ENCODE data around the gene NUP58. TPM values are rescaled to one million over a fixed set of nuclear protein-coding genes. Genes with fewer than 3 reads are reported as not detected.
"Not testable (repeated sequence)": the region's sequence is repeated elsewhere in the genome, so short reads cannot be mapped to it uniquely, and the experiment has no call there.

The NUP58 gene
- total RNA-seq, 2 donors from 2014 or later, result 96.6 to 102 TPM

- peak within 1 kb of the TSS; percentile 98 to 99 for H3K4me3 Mint-ChIP-seq
Observed at GRCh38 chr13:25286969-25287961, 14.2 kb upstream of the NUP58 start, which contains the start of gene MTMR6. MTMR6 (minus strand) TSS chr13:25287488; CDS start chr13:25287247, 241 bp downstream.

DNA sequence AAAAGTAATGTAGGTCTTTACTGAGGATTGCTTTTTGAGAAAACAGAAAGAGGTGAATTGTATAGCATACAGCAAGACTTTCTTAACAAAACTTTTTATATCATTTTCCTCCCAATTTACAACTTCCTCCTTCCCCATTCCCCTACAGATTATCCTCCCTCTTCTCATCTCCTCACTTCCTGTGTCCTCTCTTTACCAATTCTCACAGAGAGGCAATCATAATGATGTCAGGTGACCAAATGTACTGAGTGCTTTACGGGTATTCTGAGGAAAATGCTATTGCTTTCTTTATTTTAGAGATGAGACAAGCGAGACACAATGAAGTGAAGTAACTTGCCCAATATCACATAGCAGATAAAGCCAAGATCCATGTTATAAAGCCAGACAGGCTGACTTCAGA lies 12.5 kb upstream of the NUP58 start:
- H3K4me3 Mint-ChIP-seq, result peak overlapping the region in 1 of 2 donors; percentile 39

More at GRCh38 chr13:25286969-25287961, 14.2 kb upstream of the NUP58 start, which contains the start of gene MTMR6:
- Mint-ChIP-seq H3K9me3 (no peaks in the 10 kb centered on the region), H3K27me3 (ENCODE audit: low read depth) (peaks cover 20% of the 10 kb centered on the region), H3K27ac (peak within 1 kb of the TSS; percentile 98), H3K4me1 (ENCODE audit: low read depth) (peaks cover 42% of the 10 kb centered on the region), H3K36me3 (ENCODE audit: insufficient read depth in 2 of 2) (peaks cover 3 to 4% of the 10 kb centered on the region in 2 donors)
- DNase-seq (peak; percentile 93 to 97), ATAC-seq (replicated peaks in 1 of 2) (peak; percentile 96 to 97)

DNA sequence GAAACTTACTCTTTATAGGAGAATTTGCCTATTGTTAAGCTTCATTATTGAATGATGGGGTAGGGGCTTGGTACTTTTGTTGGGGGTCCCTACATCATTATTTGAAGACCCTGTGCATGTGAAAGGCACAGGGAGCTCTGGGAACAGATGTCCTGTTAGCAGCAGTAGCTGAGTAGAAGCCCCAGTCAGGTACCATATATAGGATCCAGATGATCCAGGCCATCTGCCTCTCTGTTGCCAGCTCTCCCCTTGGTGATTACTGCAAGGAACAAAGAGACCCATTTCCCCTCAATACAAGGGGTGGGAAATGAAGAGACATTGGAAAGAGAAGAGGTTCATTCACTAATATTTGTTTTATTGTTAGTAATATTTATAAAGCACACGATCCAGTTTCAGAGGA lies 9.7 kb upstream of the NUP58 start:
- DNase-seq (no peak), ATAC-seq (replicated peaks in 1 of 2) (no peak)
- Mint-ChIP-seq H3K4me3 (no peak overlapping the region), H3K36me3 (ENCODE audit: insufficient read depth in 2 of 2) (no peaks in the 10 kb centered on the region), H3K27me3 (ENCODE audit: low read depth) (peaks cover 23% of the 10 kb centered on the region), H3K9me3 (no peaks in the 10 kb centered on the region), H3K27ac (no peak overlapping the region), H3K4me1 (ENCODE audit: low read depth) (peaks cover 6% of the 10 kb centered on the region)

More for the DNA sequence above, 12.5 kb upstream of the NUP58 start:
- no peak for DNase-seq
- peaks cover 20% of the 10 kb centered on the region for H3K27me3 Mint-ChIP-seq (ENCODE audit: low read depth)
- peaks cover 3 to 4% of the 10 kb centered on the region in 2 donors for H3K36me3 Mint-ChIP-seq (ENCODE audit: insufficient read depth in 2 of 2)
- H3K27ac Mint-ChIP-seq, result no peak overlapping the region
- H3K4me1 Mint-ChIP-seq (ENCODE audit: low read depth), result peaks cover 25% of the 10 kb centered on the region
- ATAC-seq (replicated peaks in 1 of 2), result no peak
- no peaks in the 10 kb centered on the region for H3K9me3 Mint-ChIP-seq

- Mint-ChIP-seq H3K4me1 (ENCODE audit: low read depth) (peaks cover 6% of the 10 kb centered on the region), H3K27ac (no peak overlapping the region), H3K27me3 (ENCODE audit: low read depth) (peaks cover 25% of the 10 kb centered on the region), H3K4me3 (no peak overlapping the region), H3K9me3 (no peaks in the 10 kb centered on the region), H3K36me3 (ENCODE audit: insufficient read depth in 2 of 2) (no peaks in the 10 kb centered on the region)
- ATAC-seq (replicated peaks in 1 of 2) (peak in 1 of 2 donors; percentile 22), DNase-seq (no peak)
Observed at GRCh38 chr13:25292301-25292700, 9.1 kb upstream of the NUP58 start.

- ATAC-seq (replicated peaks in 1 of 2), result no peak
- no peak for DNase-seq
- H3K9me3 Mint-ChIP-seq, result no peaks in the 10 kb centered on the region
- H3K4me1 Mint-ChIP-seq (ENCODE audit: low read depth), result peaks cover 6% of the 10 kb centered on the region
- no peaks in the 10 kb centered on the region for H3K36me3 Mint-ChIP-seq (ENCODE audit: insufficient read depth in 2 of 2)
- peaks cover 11% of the 10 kb centered on the region for H3K27me3 Mint-ChIP-seq (ENCODE audit: low read depth)
- H3K4me3 Mint-ChIP-seq, result no peak overlapping the region
- no peak overlapping the region for H3K27ac Mint-ChIP-seq
Observed at GRCh38 chr13:25295228-25295627, 6.2 kb upstream of the NUP58 start.

GRCh38 chr13:25295701-25296100 lies 5.7 kb upstream of the NUP58 start:
- ATAC-seq (replicated peaks in 1 of 2) (no peak), DNase-seq (no peak)
- H3K4me3 Mint-ChIP-seq, result no peak overlapping the region
- no peak overlapping the region for H3K27ac Mint-ChIP-seq
- H3K27me3 Mint-ChIP-seq (ENCODE audit: low read depth), result peaks cover 11% of the 10 kb centered on the region
- no peaks in the 10 kb centered on the region for H3K36me3 Mint-ChIP-seq (ENCODE audit: insufficient read depth in 2 of 2)
- H3K9me3 Mint-ChIP-seq, result no peaks in the 10 kb centered on the region
- H3K4me1 Mint-ChIP-seq (ENCODE audit: low read depth), result peaks cover 6% of the 10 kb centered on the region

DNA sequence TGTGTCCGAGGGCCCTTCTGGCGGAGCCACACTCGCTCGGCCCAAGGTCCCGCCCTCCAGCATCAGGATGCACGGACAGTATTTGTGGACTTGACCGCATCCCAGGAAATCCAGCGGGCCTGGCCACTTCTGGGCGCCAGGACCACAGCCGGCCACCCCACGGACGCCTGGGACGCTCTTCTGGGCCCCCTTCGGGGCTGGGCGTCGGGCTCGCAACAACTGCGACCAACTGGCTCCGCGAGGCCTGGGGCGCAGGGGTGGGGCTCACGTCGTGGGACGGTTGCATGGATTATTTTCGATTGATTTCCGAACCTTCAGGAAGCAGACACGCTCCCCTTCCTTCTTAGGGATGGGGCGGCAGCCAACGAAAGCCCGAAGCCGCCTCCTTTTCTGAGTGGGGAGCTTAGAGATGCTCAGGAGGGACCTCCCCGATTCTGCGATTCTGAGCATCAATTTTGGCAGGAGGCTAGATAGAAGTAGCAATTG lies 521 bp upstream of the NUP58 start:
- Mint-ChIP-seq H3K27me3 (ENCODE audit: low read depth) (peaks cover 5% of the 10 kb centered on the region), H3K4me3 (peak overlapping the region; percentile 92 to 98), H3K36me3 (ENCODE audit: insufficient read depth in 2 of 2) (peaks cover 7 to 20% of the 10 kb centered on the region in 2 donors), H3K4me1 (ENCODE audit: low read depth) (peaks cover 37% of the 10 kb centered on the region), H3K27ac (peak overlapping the region; percentile 95), H3K9me3 (no peaks in the 10 kb centered on the region)
- DNase-seq (peak; percentile 33 to 50), ATAC-seq (replicated peaks in 1 of 2) (peak; percentile 38 to 43)

DNA sequence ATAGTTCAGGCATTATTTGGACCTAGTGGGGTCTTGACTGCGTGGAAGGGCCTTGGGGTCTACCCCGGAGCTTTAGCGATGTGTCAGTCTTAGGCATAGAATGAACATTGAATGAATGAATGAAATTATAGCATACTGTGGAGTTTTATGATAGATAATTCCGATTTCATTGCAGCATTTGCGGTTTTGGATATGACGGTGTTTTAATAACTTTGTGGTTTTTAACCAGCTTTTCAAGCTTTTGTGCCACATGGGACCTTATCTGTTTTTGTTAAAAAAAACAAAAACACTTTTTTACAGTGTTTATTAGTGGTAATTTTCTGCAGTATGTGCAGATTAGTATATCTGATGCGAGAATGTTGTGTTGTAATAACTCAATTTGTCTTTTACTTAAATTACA lies 696 bp downstream of the NUP58 start:
- Mint-ChIP-seq H3K27ac (peak overlapping the region; percentile 93), H3K4me3 (peak overlapping the region; percentile 92 to 98), H3K36me3 (ENCODE audit: insufficient read depth in 2 of 2) (peaks cover 7 to 20% of the 10 kb centered on the region in 2 donors), H3K27me3 (ENCODE audit: low read depth) (no peaks in the 10 kb centered on the region), H3K9me3 (no peaks in the 10 kb centered on the region), H3K4me1 (ENCODE audit: low read depth) (peaks cover 43% of the 10 kb centered on the region)
- DNase-seq (no peak), ATAC-seq (replicated peaks in 1 of 2) (no peak)

GRCh38 chr13:25306671-25307464 lies 5.4 kb downstream of the NUP58 start:
- DNase-seq (no peak), ATAC-seq (replicated peaks in 1 of 2) (no peak)
- Mint-ChIP-seq H3K4me3 (no peak overlapping the region), H3K27ac (peak overlapping the region; percentile 60), H3K9me3 (no peaks in the 10 kb centered on the region), H3K27me3 (ENCODE audit: low read depth) (no peaks in the 10 kb centered on the region), H3K36me3 (ENCODE audit: insufficient read depth in 2 of 2) (peaks cover 17 to 45% of the 10 kb centered on the region in 2 donors), H3K4me1 (ENCODE audit: low read depth) (peaks cover 44% of the 10 kb centered on the region)

GRCh38 chr13:25310891-25311290 lies 9.5 kb downstream of the NUP58 start:
- DNase-seq, result no peak
- Mint-ChIP-seq H3K4me3 (no peak overlapping the region), H3K4me1 (ENCODE audit: low read depth) (peaks cover 11% of the 10 kb centered on the region), H3K27me3 (ENCODE audit: low read depth) (no peaks in the 10 kb centered on the region), H3K27ac (peak overlapping the region; percentile 22), H3K36me3 (ENCODE audit: insufficient read depth in 2 of 2) (peaks cover 12 to 28% of the 10 kb centered on the region in 2 donors), H3K9me3 (no peaks in the 10 kb centered on the region)
- no peak for ATAC-seq (replicated peaks in 1 of 2)

- ATAC-seq (replicated peaks in 1 of 2); H3K4me1 Mint-ChIP-seq (ENCODE audit: low read depth); H3K9me3 Mint-ChIP-seq; DNase-seq; H3K27me3 Mint-ChIP-seq (ENCODE audit: low read depth); H3K4me3 Mint-ChIP-seq: not testable (repeated sequence)
- H3K27ac Mint-ChIP-seq, result peak overlapping the region; percentile 73
- H3K36me3 Mint-ChIP-seq (ENCODE audit: insufficient read depth in 2 of 2), result peaks cover 4 to 20% of the 10 kb centered on the region in 2 donors
Observed at GRCh38 chr13:25318946-25319345, 17.5 kb downstream of the NUP58 start.

GRCh38 chr13:25319771-25320170 lies 18.3 kb downstream of the NUP58 start:
- H3K27ac Mint-ChIP-seq, result no peak overlapping the region
- peaks cover 6% of the 10 kb centered on the region for H3K4me1 Mint-ChIP-seq (ENCODE audit: low read depth)
- H3K27me3 Mint-ChIP-seq (ENCODE audit: low read depth), result no peaks in the 10 kb centered on the region
- H3K36me3 Mint-ChIP-seq (ENCODE audit: insufficient read depth in 2 of 2), result peaks cover 4 to 23% of the 10 kb centered on the region in 2 donors
- H3K9me3 Mint-ChIP-seq, result no peaks in the 10 kb centered on the region
- ATAC-seq (replicated peaks in 1 of 2), result no peak
- no peak for DNase-seq
- no peak overlapping the region for H3K4me3 Mint-ChIP-seq
